VCaP (cell line): ENCODE data around the gene NDUFA13.

Experiments used
- H3K27ac ChIP-seq: fragments of 450-650 bp; 2 replicates; pipeline ENCODE4 v1.5.1; 2017
- CTCF ChIP-seq: fragments of 450-650 bp; conservative IDR thresholded peaks from 2 replicates; pipeline ENCODE4 v1.5.1; 2017; ENCODE audit warnings: mild to moderate bottlenecking, moderate library complexity

Gene NDUFA13

GRCh38 chr19:19487077-19487949 lies 28.7 kb upstream of the NDUFA13 start:
- H3K27ac ChIP-seq: peak overlapping the region; percentile 72
- TF ChIP-seq CTCF: no peak

GRCh38 chr19:19487950-19488874 lies 27.8 kb upstream of the NDUFA13 start:
- peak overlapping the region; percentile 72 for H3K27ac ChIP-seq
- TF ChIP-seq CTCF: no peak

- no peak for TF ChIP-seq CTCF
- H3K27ac ChIP-seq: peak overlapping the region; percentile 72
These were observed 26.9 kb upstream of the NDUFA13 start for GRCh38 chr19:19488875-19489690.

GRCh38 chr19:19489804-19490204 lies 26.2 kb upstream of the NDUFA13 start:
- H3K27ac ChIP-seq: peak overlapping the region; percentile 72
- TF ChIP-seq CTCF: no peak

- TF ChIP-seq CTCF: peak; percentile 80
- H3K27ac ChIP-seq: peak overlapping the region; percentile 72; the same call in 1 of the 2 replicates
These were observed 25.6 kb upstream of the NDUFA13 start for GRCh38 chr19:19490214-19490968.

- no peak overlapping the region for H3K27ac ChIP-seq
- TF ChIP-seq CTCF: no peak
These were observed 24.6 kb upstream of the NDUFA13 start for GRCh38 chr19:19491321-19492025.
